ENCODE data around the gene ACOT9. TPM values are rescaled to one million over a fixed set of nuclear protein-coding genes. Genes with fewer than 3 reads are reported as not detected.
"Not testable (repeated sequence)": the region's sequence is repeated elsewhere in the genome, so short reads cannot be mapped to it uniquely, and the experiment has no call there.

Gene ACOT9
- total and polyA plus RNA-seq, 10 of the 15 experiments (the other 5 are each of a cell fraction or from before 2014, with no cell fraction given): 17.4 to 42.5 (median 23.3) TPM

DNA sequence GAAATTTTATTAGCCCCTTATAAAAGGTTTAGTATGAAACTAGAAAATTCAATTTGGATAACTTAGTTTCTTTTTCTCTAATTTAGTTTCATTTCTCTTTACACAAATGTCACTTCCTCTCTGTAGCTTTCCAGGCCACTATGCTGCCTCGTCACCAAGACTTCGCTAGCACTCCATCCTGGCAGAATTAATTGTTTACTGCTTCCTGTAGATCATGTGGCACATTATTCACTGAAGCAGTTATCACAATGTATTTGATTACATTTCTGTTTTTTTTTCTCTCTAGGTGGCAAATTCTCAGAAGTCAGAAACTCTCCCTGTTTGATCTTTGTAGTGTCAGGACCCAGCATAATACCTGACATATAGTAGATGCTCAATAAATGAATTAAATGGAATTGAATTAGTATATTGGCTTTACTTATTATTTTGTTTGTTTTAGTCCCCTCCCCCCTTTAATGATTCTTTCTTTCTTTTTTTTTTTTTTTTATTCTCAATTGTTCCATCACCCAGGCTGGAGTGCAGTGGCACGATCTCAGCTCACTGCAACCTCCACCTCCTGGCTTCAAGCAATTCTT is 30.6 kb upstream of the ACOT9 start:
- H2AFZ ChIP-seq (ENCODE audit: control insufficient read depth, low read depth, low read length): no peak overlapping the region
- peak overlapping the region; percentile 78; the same call in 1 of the 2 replicates for H3K27ac ChIP-seq (ENCODE audit: control insufficient read depth, insufficient read depth)
- H3K36me3 ChIP-seq (ENCODE audit: control insufficient read depth in 2 of 2, insufficient read depth in 2 of 2, low read length in 1 of 2): no peaks in the 10 kb centered on the region
- no peak overlapping the region for H3K4me3 ChIP-seq
- WGBS (ENCODE audit: insufficient coverage, insufficient replicate concordance, low lambda C conversion rate, missing lambda C conversion rate): 64% methylated on average over 3 of the region's 3 CpGs
- ChIA-PET RAD21 (ENCODE audit: unreplicated experiment) (interaction anchor here (0.7 to 3.2 kb wide), 3 partner anchors 9 to 128 kb away, joined by 3 to 15 read pairs (median 4); partner anchors contain the start of gene SAT1), SMC1A (ENCODE audit: uncharacterized antibody, unreplicated experiment) (interaction anchor here (0.6 to 1.6 kb wide), 4 partner anchors 35 to 1821 kb away, joined by 3 to 8 read pairs (median 3); no protein-coding TSS in a partner anchor), CTCF (interaction anchor here (0.9 to 1.9 kb wide), 4 partner anchors 9 to 128 kb away, joined by 3 to 14 read pairs (median 8); partner anchors contain the start of gene SAT1), POLR2A (interaction anchor here (1.4 to 3.8 kb wide), 3 partner anchors 8 to 128 kb away, joined by 3 to 12 read pairs (median 4); no protein-coding TSS in a partner anchor)
- FAIRE-seq (peak; percentile 38), DNase-seq (ENCODE audit: low read depth, low spot score) (peak; percentile 36), ATAC-seq (peak; percentile 91)
- no peaks in the 10 kb centered on the region for H3K27me3 ChIP-seq (replicated peaks in 1 of 2; ENCODE audit: control insufficient read depth in 2 of 2, insufficient read depth in 2 of 2, low read length in 1 of 2)
- intact Hi-C loops (cut with micrococcal nuclease; ENCODE audit: unreplicated experiment) (loop anchor here (2.0 kb wide), 1 partner anchor 17 kb away; no protein-coding TSS in a partner anchor), in situ Hi-C loops (cut with MboI) (no loop called here)
- TF ChIP-seq IKZF2 (IDR thresholded peaks at IDR 0.05): peak in 1 of 2 experiments; percentile 18; a peak in 1 of 4 replicates
- TF ChIP-seq, protein P1, sequence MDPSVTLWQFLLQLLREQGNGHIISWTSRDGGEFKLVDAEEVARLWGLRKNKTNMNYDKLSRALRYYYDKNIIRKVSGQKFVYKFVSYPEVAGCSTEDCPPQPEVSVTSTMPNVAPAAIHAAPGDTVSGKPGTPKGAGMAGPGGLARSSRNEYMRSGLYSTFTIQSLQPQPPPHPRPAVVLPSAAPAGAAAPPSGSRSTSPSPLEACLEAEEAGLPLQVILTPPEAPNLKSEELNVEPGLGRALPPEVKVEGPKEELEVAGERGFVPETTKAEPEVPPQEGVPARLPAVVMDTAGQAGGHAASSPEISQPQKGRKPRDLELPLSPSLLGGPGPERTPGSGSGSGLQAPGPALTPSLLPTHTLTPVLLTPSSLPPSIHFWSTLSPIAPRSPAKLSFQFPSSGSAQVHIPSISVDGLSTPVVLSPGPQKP (IDR thresholded peaks at IDR 0.05; ENCODE audit: low read depth, low read length): no peak
- TF ChIP-seq CHD2 (IDR thresholded peaks at IDR 0.05; ENCODE audit: borderline replicate concordance, low read depth, low read length): no peak
- peak; percentile 92 for TF ChIP-seq SPI1 (IDR thresholded peaks at IDR 0.05; ENCODE audit: borderline replicate concordance, insufficient read depth, low read depth, low read length)
- peak in 1 of 2 experiments; percentile 14; a peak in 1 of 4 replicates for TF ChIP-seq EP300 (IDR thresholded peaks at IDR 0.05; ENCODE audit: borderline replicate concordance in 1 of 2, control insufficient read depth in 1 of 2, low read depth in 2 of 2, low read length in 2 of 2)
- TF ChIP-seq, protein P2, sequence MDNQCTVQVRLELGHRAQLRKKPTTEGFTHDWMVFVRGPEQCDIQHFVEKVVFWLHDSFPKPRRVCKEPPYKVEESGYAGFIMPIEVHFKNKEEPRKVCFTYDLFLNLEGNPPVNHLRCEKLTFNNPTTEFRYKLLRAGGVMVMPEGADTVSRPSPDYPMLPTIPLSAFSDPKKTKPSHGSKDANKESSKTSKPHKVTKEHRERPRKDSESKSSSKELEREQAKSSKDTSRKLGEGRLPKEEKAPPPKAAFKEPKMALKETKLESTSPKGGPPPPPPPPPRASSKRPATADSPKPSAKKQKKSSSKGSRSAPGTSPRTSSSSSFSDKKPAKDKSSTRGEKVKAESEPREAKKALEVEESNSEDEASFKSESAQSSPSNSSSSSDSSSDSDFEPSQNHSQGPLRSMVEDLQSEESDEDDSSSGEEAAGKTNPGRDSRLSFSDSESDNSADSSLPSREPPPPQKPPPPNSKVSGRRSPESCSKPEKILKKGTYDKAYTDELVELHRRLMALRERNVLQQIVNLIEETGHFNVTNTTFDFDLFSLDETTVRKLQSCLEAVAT (IDR thresholded peaks at IDR 0.05): peak; percentile 10; the same call in 1 of the 2 replicates
- TF ChIP-seq MTA2 (IDR thresholded peaks at IDR 0.05; ENCODE audit: low read depth): 0 out of 2 replicates have a peak, but pooled peaks have one; percentile 27
- TF ChIP-seq CREM (IDR thresholded peaks at IDR 0.05; ENCODE audit: low read depth): 0 out of 2 replicates have a peak, but pooled peaks have one; percentile 19
- TF ChIP-seq IKZF1 (conservative IDR thresholded peaks at IDR 0.05): 0 out of 2 replicates have a peak, but pooled peaks have one; percentile 3
- TF ChIP-seq RAD51 (IDR thresholded peaks at IDR 0.05): peak; percentile 50; the same call in 1 of the 2 replicates
- no peak for TF ChIP-seq SIX5 (IDR thresholded peaks at IDR 0.05; ENCODE audit: low read depth, low read length, severe bottlenecking)
- H4K20me1 ChIP-seq (ENCODE audit: control insufficient read depth, insufficient read depth): no peaks in the 10 kb centered on the region
- no peaks in the 10 kb centered on the region for H3K9me3 ChIP-seq (replicated peaks; ENCODE audit: control insufficient read depth, insufficient read depth, low read length)
- no peaks in the 10 kb centered on the region for H3K79me2 ChIP-seq (ENCODE audit: control insufficient read depth, insufficient read depth, low read length)
- no peak overlapping the region for H3K9ac ChIP-seq (ENCODE audit: control insufficient read depth, insufficient read depth, low read length)
- no peak overlapping the region; the same call in 1 of the 2 replicates for H3K4me2 ChIP-seq (ENCODE audit: control insufficient read depth, insufficient read depth)
- no TSS peak for BruUV-seq (replicated peaks)
- no peaks in the 10 kb centered on the region for H3K4me1 ChIP-seq (ENCODE audit: control insufficient read depth, insufficient read depth, low read length)

DNA sequence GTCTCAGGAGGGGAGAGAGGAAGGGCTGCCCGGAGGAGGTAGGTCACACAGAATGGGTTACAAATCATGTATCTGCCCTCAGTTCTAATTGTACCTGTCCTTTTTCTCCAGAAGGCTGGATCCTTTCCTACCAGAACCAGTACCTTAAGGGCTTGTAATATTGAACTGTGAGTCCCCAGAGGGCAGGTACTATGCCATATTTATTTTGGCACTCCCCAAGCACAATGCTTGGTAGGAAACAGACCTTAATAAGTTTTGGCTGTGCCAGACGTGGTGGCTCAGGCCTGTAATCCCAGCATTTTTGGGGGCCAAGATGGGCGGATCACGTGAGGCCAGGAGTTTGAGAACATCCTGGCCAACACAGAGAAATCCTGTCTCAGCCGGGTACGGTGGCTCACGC is 28.0 kb upstream of the ACOT9 start:
- RAD21 ChIA-PET (ENCODE audit: unreplicated experiment); BruUV-seq (replicated peaks); H3K36me3 ChIP-seq (ENCODE audit: control insufficient read depth in 2 of 2, insufficient read depth in 2 of 2, low read length in 1 of 2); H4K20me1 ChIP-seq (ENCODE audit: control insufficient read depth, insufficient read depth); H3K27me3 ChIP-seq (replicated peaks in 1 of 2; ENCODE audit: control insufficient read depth in 2 of 2, insufficient read depth in 2 of 2, low read length in 1 of 2); POLR2A ChIA-PET; H2AFZ ChIP-seq (ENCODE audit: control insufficient read depth, low read depth, low read length); SMC1A ChIA-PET (ENCODE audit: uncharacterized antibody, unreplicated experiment); H3K27ac ChIP-seq (ENCODE audit: control insufficient read depth, insufficient read depth); in situ Hi-C loops (cut with MboI); H3K4me3 ChIP-seq; intact Hi-C loops (cut with micrococcal nuclease; ENCODE audit: unreplicated experiment); ATAC-seq; FAIRE-seq; H3K79me2 ChIP-seq (ENCODE audit: control insufficient read depth, insufficient read depth, low read length); H3K9me3 ChIP-seq (replicated peaks; ENCODE audit: control insufficient read depth, insufficient read depth, low read length); DNase-seq (ENCODE audit: low read depth, low spot score); H3K4me2 ChIP-seq (ENCODE audit: control insufficient read depth, insufficient read depth); H3K9ac ChIP-seq (ENCODE audit: control insufficient read depth, insufficient read depth, low read length); H3K4me1 ChIP-seq (ENCODE audit: control insufficient read depth, insufficient read depth, low read length): not testable (repeated sequence)
- CTCF ChIA-PET: interaction anchor here (0.6 kb wide), 1 partner anchor 10 kb away, joined by 3 read pairs; no protein-coding TSS in a partner anchor
- WGBS (ENCODE audit: insufficient coverage, insufficient replicate concordance, low lambda C conversion rate, missing lambda C conversion rate): 86% methylated on average over 6 of the region's 7 CpGs

Measured in GM12878 (cell line).